Bronchial epithelial cell (primary cell): ENCODE measurements around the gene ZFAND4. TPM values are rescaled to one million over a fixed set of nuclear protein-coding genes. Genes with fewer than 3 reads are reported as not detected.

Source experiments
- DNase-seq: peaks from one replicate; pipeline ENCODE4 v3.0.0-alpha.2; 2010; ENCODE audit warnings: low read depth
- FAIRE-seq: peaks from 2 replicates; lab custom pipeline; 2011; peaks lifted over from hg19 to GRCh38; lab: Jason Lieb, UNC
- H3K27me3 ChIP-seq: 2 replicates; pipeline ENCODE4 v1.5.1; 2011; ENCODE audit warnings: low read length; ENCODE audit not compliant: control insufficient read depth, insufficient read depth
- H3K36me3 ChIP-seq: 2 replicates; pipeline ENCODE4 v1.5.1; 2011; ENCODE audit warnings: low read length; ENCODE audit not compliant: control insufficient read depth, insufficient read depth
- H3K4me3 ChIP-seq: 2 replicates; pipeline ENCODE4 v1.5.1; 2011; ENCODE audit warnings: mild to moderate bottlenecking, low read depth, low read length, control low read depth
- CTCF ChIP-seq: IDR thresholded peaks from 2 replicates; pipeline ENCODE4 v1.5.1; 2011; ENCODE audit warnings: mild to moderate bottlenecking, moderate library complexity, low read length, control low read depth, inconsistent platforms; ENCODE audit not compliant: insufficient read depth, severe bottlenecking
- total RNA-seq: library from RNA; depleted of rRNA; stranded (reverse); fragments of >200 nt; gene quantifications from 2 replicates; pipeline ENCODE4 v1.2.1, GENCODE V29; 2014

Gene ZFAND4
- total RNA-seq, 1 donor from 2014 or later = 3.9 TPM

GRCh38 chr10:45640941-45641340, 31.6 kb downstream of the ZFAND4 start:
- no peaks in the 10 kb centered on the region for H3K36me3 ChIP-seq
- no peak for TF ChIP-seq CTCF
- DNase-seq (no peak), FAIRE-seq (no peak)
- no peak overlapping the region for H3K4me3 ChIP-seq
- no peaks in the 10 kb centered on the region for H3K27me3 ChIP-seq

GRCh38 chr10:45640049-45640448, 32.5 kb downstream of the ZFAND4 start:
- TF ChIP-seq CTCF = no peak
- DNase-seq (no peak), FAIRE-seq (no peak)
- no peaks in the 10 kb centered on the region for H3K27me3 ChIP-seq
- H3K36me3 ChIP-seq = no peaks in the 10 kb centered on the region
- no peak overlapping the region for H3K4me3 ChIP-seq

GRCh38 chr10:45627412-45628048, 45.0 kb downstream of the ZFAND4 start:
- H3K36me3 ChIP-seq = no peaks in the 10 kb centered on the region
- H3K4me3 ChIP-seq = no peak overlapping the region
- FAIRE-seq (no peak), DNase-seq (no peak)
- no peak for TF ChIP-seq CTCF
- H3K27me3 ChIP-seq = no peaks in the 10 kb centered on the region

GRCh38 chr10:45625879-45626278, 46.7 kb downstream of the ZFAND4 start:
- FAIRE-seq (no peak), DNase-seq (peak; percentile 2)
- TF ChIP-seq CTCF = no peak
- Histone ChIP-seq H3K36me3 (no peaks in the 10 kb centered on the region), H3K27me3 (no peaks in the 10 kb centered on the region), H3K4me3 (no peak overlapping the region)

- DNase-seq = no peak
- H3K36me3 ChIP-seq = no peaks in the 10 kb centered on the region
- FAIRE-seq = no peak
- no peak for TF ChIP-seq CTCF
- H3K4me3 ChIP-seq = no peak overlapping the region
- H3K27me3 ChIP-seq = no peaks in the 10 kb centered on the region
Observed at GRCh38 chr10:45624724-45625123, 47.8 kb downstream of the ZFAND4 start.

GRCh38 chr10:45614869-45615268, 57.7 kb downstream of the ZFAND4 start:
- H3K4me3 ChIP-seq = no peak overlapping the region
- no peaks in the 10 kb centered on the region for H3K27me3 ChIP-seq
- H3K36me3 ChIP-seq = no peaks in the 10 kb centered on the region
- no peak for TF ChIP-seq CTCF
- DNase-seq = no peak
- no peak for FAIRE-seq
